Vagina (tissue), 2 donors: Measurements from ENCODE around the gene FRY.

Experiments
- POLR2A ChIP-seq, 2 donors: fragments of 450-650 bp; IDR thresholded peaks; one replicate each; pipeline ENCODE4 v1.6.1; 2017; ENCODE audit warnings: antibody characterized with exemption in 2 of 2, mild to moderate bottlenecking in 2 of 2, moderate library complexity in 2 of 2
- TF ChIP-seq, protein P1 (sequence below), 3 experiments: fragments of 450-650 bp in 2 of 3; fragments of 200-600 bp in 1 of 3; sonication (generic) in 1 of 3; IDR thresholded peaks; one replicate each; pipeline ENCODE4 v1.5.1; 2017 to 2019; ENCODE audit warnings: antibody characterized with exemption in 3 of 3, mild to moderate bottlenecking in 2 of 3, moderate library complexity in 2 of 3

DNA sequence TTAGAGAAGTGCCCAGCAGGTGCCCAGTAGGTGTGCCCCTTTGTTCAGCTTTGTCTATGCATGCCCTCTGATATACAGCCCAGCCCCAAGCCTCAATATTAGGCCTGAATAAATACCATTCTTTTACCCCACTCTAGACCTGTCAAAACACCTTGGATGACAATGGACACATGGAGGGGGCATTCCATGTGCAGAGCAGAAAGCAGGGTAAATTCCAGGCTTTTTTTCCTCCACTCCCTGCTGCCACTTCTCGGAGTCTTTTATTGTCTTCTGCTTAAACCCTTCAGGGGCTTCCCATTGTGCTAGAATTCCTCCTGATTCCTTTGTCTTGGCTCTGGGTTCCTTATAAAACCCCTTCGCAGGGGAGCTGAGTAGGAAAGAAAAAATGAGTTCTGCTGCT, 5.8 kb upstream of the FRY start:
- TF ChIP-seq, protein P1, sequence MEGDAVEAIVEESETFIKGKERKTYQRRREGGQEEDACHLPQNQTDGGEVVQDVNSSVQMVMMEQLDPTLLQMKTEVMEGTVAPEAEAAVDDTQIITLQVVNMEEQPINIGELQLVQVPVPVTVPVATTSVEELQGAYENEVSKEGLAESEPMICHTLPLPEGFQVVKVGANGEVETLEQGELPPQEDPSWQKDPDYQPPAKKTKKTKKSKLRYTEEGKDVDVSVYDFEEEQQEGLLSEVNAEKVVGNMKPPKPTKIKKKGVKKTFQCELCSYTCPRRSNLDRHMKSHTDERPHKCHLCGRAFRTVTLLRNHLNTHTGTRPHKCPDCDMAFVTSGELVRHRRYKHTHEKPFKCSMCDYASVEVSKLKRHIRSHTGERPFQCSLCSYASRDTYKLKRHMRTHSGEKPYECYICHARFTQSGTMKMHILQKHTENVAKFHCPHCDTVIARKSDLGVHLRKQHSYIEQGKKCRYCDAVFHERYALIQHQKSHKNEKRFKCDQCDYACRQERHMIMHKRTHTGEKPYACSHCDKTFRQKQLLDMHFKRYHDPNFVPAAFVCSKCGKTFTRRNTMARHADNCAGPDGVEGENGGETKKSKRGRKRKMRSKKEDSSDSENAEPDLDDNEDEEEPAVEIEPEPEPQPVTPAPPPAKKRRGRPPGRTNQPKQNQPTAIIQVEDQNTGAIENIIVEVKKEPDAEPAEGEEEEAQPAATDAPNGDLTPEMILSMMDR (IDR thresholded peaks at IDR 0.05), result no peak
- no peak for TF ChIP-seq POLR2A (IDR thresholded peaks at IDR 0.05)
